SJCRH30 (cell line): ENCODE measurements around the gene GNG2. TPM values are rescaled to one million over a fixed set of nuclear protein-coding genes. Genes with fewer than 3 reads are reported as not detected.
"Not testable (repeated sequence)": the region's sequence is repeated elsewhere in the genome, so short reads cannot be mapped to it uniquely, and the experiment has no call there.

ENCODE experiments used
- DNase-seq, 2 experiments: peaks; one replicate each; pipeline ENCODE4 v3.0.0-alpha.2; 2015 to 2020
- H3K27ac ChIP-seq: fragments of 250-450 bp; sonication (Bioruptor Pico); 2 replicates; pipeline ENCODE4 v1.5.1; 2020; ENCODE audit warnings: mild to moderate bottlenecking, moderate library complexity
- H3K27me3 ChIP-seq: fragments of 250-450 bp; sonication (Bioruptor Pico); 2 replicates; pipeline ENCODE4 v1.5.1; 2020; ENCODE audit warnings: mild to moderate bottlenecking, moderate library complexity
- H3K36me3 ChIP-seq: fragments of 250-450 bp; sonication (Bioruptor Pico); 2 replicates; pipeline ENCODE4 v1.5.1; 2020; ENCODE audit warnings: mild to moderate bottlenecking, moderate library complexity
- H3K4me1 ChIP-seq: fragments of 250-450 bp; sonication (Bioruptor Pico); 2 replicates; pipeline ENCODE4 v1.5.1; 2020; ENCODE audit warnings: mild to moderate bottlenecking, moderate library complexity
- H3K4me3 ChIP-seq: fragments of 250-450 bp; sonication (Bioruptor Pico); 2 replicates; pipeline ENCODE4 v1.5.1; 2020; ENCODE audit warnings: mild to moderate bottlenecking, moderate library complexity
- H3K9me3 ChIP-seq: fragments of 250-450 bp; sonication (Bioruptor Pico); replicated peaks from 2 replicates; pipeline ENCODE4 v1.5.1; 2020; ENCODE audit warnings: mild to moderate bottlenecking, moderate library complexity
- total RNA-seq: library from RNA; depleted of rRNA; stranded (reverse); fragments of >200 nt; shearing (Covaris generic); gene quantifications from 2 replicates; pipeline ENCODE4 v1.2.3, GENCODE V29; 2014

GNG2 gene
- total RNA-seq, 1 experiment from 2014 or later: 0.43 TPM

- DNase-seq: no peak
- Histone ChIP-seq H3K9me3 (no peaks in the 10 kb centered on the region), H3K4me1 (no peaks in the 10 kb centered on the region), H3K36me3 (no peaks in the 10 kb centered on the region), H3K27ac (no peak overlapping the region), H3K27me3 (no peaks in the 10 kb centered on the region), H3K4me3 (no peak overlapping the region)
These were observed 35.0 kb downstream of the GNG2 start for GRCh38 chr14:51895375-51895774.

- H3K27ac ChIP-seq: no peak overlapping the region
- no peak for DNase-seq
These were observed 37.5 kb downstream of the GNG2 start for GRCh38 chr14:51897791-51898355.

GRCh38 chr14:51901475-51902024, 41.1 kb downstream of the GNG2 start:
- Histone ChIP-seq H3K4me3 (no peak overlapping the region), H3K27ac (no peak overlapping the region), H3K4me1 (no peaks in the 10 kb centered on the region), H3K36me3 (no peaks in the 10 kb centered on the region), H3K27me3 (no peaks in the 10 kb centered on the region), H3K9me3 (no peaks in the 10 kb centered on the region)
- DNase-seq: no peak

More at GRCh38 chr14:51897791-51898355, 37.5 kb downstream of the GNG2 start:
- H3K27me3 ChIP-seq: no peaks in the 10 kb centered on the region
- H3K36me3 ChIP-seq: no peaks in the 10 kb centered on the region
- H3K4me1 ChIP-seq: no peaks in the 10 kb centered on the region
- H3K9me3 ChIP-seq: no peaks in the 10 kb centered on the region
- no peak overlapping the region for H3K4me3 ChIP-seq

GRCh38 chr14:51905656-51906121, 45.3 kb downstream of the GNG2 start:
- H3K4me1 ChIP-seq, H3K27me3 ChIP-seq, H3K4me3 ChIP-seq, H3K36me3 ChIP-seq, H3K9me3 ChIP-seq, H3K27ac ChIP-seq, DNase-seq: not testable (repeated sequence)

GRCh38 chr14:51908086-51908485, 47.7 kb downstream of the GNG2 start:
- H3K4me1 ChIP-seq: no peaks in the 10 kb centered on the region
- H3K27ac ChIP-seq: no peak overlapping the region
- H3K9me3 ChIP-seq: no peaks in the 10 kb centered on the region
- no peaks in the 10 kb centered on the region for H3K27me3 ChIP-seq
- H3K4me3 ChIP-seq: no peak overlapping the region
- no peak for DNase-seq
- no peaks in the 10 kb centered on the region for H3K36me3 ChIP-seq

- no peaks in the 10 kb centered on the region for H3K27me3 ChIP-seq
- no peak overlapping the region for H3K27ac ChIP-seq
- no peaks in the 10 kb centered on the region for H3K9me3 ChIP-seq
- DNase-seq: no peak
- no peaks in the 10 kb centered on the region for H3K36me3 ChIP-seq
- no peaks in the 10 kb centered on the region for H3K4me1 ChIP-seq
- H3K4me3 ChIP-seq: no peak overlapping the region
These were observed 51.8 kb downstream of the GNG2 start for GRCh38 chr14:51912112-51912786.

- H3K4me3 ChIP-seq: no peak overlapping the region
- no peaks in the 10 kb centered on the region for H3K27me3 ChIP-seq
- H3K27ac ChIP-seq: no peak overlapping the region
- no peak for DNase-seq
- no peaks in the 10 kb centered on the region for H3K36me3 ChIP-seq
- no peaks in the 10 kb centered on the region for H3K9me3 ChIP-seq
- H3K4me1 ChIP-seq: no peaks in the 10 kb centered on the region
These were observed 53.9 kb downstream of the GNG2 start for GRCh38 chr14:51914310-51914709.

GRCh38 chr14:51917193-51917592, 56.8 kb downstream of the GNG2 start:
- H3K9me3 ChIP-seq: no peaks in the 10 kb centered on the region
- H3K27me3 ChIP-seq: no peaks in the 10 kb centered on the region
- no peak overlapping the region for H3K27ac ChIP-seq
- H3K4me1 ChIP-seq: no peaks in the 10 kb centered on the region
- no peak for DNase-seq
- H3K36me3 ChIP-seq: no peaks in the 10 kb centered on the region
- H3K4me3 ChIP-seq: no peak overlapping the region

GRCh38 chr14:51921026-51921425, 60.6 kb downstream of the GNG2 start:
- no peaks in the 10 kb centered on the region for H3K36me3 ChIP-seq
- DNase-seq: no peak
- no peaks in the 10 kb centered on the region for H3K9me3 ChIP-seq
- H3K27me3 ChIP-seq: no peaks in the 10 kb centered on the region
- H3K27ac ChIP-seq: no peak overlapping the region
- H3K4me3 ChIP-seq: no peak overlapping the region
- no peaks in the 10 kb centered on the region for H3K4me1 ChIP-seq

- Histone ChIP-seq H3K36me3 (no peaks in the 10 kb centered on the region), H3K9me3 (no peaks in the 10 kb centered on the region), H3K4me3 (no peak overlapping the region), H3K4me1 (no peaks in the 10 kb centered on the region), H3K27me3 (no peaks in the 10 kb centered on the region), H3K27ac (no peak overlapping the region)
- DNase-seq: no peak
These were observed 62.2 kb downstream of the GNG2 start for GRCh38 chr14:51922624-51923023.

- no peak for DNase-seq
- no peak overlapping the region for H3K4me3 ChIP-seq
- H3K9me3 ChIP-seq: no peaks in the 10 kb centered on the region
- H3K36me3 ChIP-seq: no peaks in the 10 kb centered on the region
- no peak overlapping the region for H3K27ac ChIP-seq
- H3K27me3 ChIP-seq: no peaks in the 10 kb centered on the region
- H3K4me1 ChIP-seq: no peaks in the 10 kb centered on the region
These were observed 64.2 kb downstream of the GNG2 start for GRCh38 chr14:51924600-51924999.

- Histone ChIP-seq H3K27ac (no peak overlapping the region), H3K4me1 (no peaks in the 10 kb centered on the region), H3K4me3 (no peak overlapping the region), H3K9me3 (no peaks in the 10 kb centered on the region), H3K27me3 (no peaks in the 10 kb centered on the region), H3K36me3 (no peaks in the 10 kb centered on the region)
- no peak for DNase-seq
These were observed 65.6 kb downstream of the GNG2 start for GRCh38 chr14:51925980-51926379.

- peak; percentile 2 to 6 for DNase-seq
- Histone ChIP-seq H3K36me3 (no peaks in the 10 kb centered on the region), H3K4me1 (no peaks in the 10 kb centered on the region), H3K27me3 (no peaks in the 10 kb centered on the region), H3K27ac (no peak overlapping the region), H3K9me3 (no peaks in the 10 kb centered on the region), H3K4me3 (no peak overlapping the region)
These were observed 66.0 kb downstream of the GNG2 start for GRCh38 chr14:51926449-51926848.

GRCh38 chr14:51928568-51928967, 68.2 kb downstream of the GNG2 start:
- Histone ChIP-seq H3K4me3 (no peak overlapping the region), H3K27me3 (no peaks in the 10 kb centered on the region), H3K27ac (no peak overlapping the region), H3K4me1 (no peaks in the 10 kb centered on the region), H3K9me3 (no peaks in the 10 kb centered on the region), H3K36me3 (no peaks in the 10 kb centered on the region)
- no peak for DNase-seq

- Histone ChIP-seq H3K27ac (no peak overlapping the region), H3K27me3 (no peaks in the 10 kb centered on the region), H3K9me3 (no peaks in the 10 kb centered on the region), H3K4me3 (no peak overlapping the region), H3K4me1 (no peaks in the 10 kb centered on the region), H3K36me3 (no peaks in the 10 kb centered on the region)
- no peak for DNase-seq
These were observed 68.8 kb downstream of the GNG2 start for GRCh38 chr14:51929166-51929565.
